Astrocyte (in vitro differentiated cells and primary cell): Measurements from ENCODE around the gene MRTFA. TPM values are rescaled to one million over a fixed set of nuclear protein-coding genes. Genes with fewer than 3 reads are reported as not detected.
A peak's percentile ranks its signal among the peaks of the same experiment; 100 is the strongest.

Source experiments
- DNase-seq: peaks from one replicate; pipeline ENCODE4 v3.0.0-alpha.2; 2010; ENCODE audit warnings: low read depth
- FAIRE-seq: peaks from 2 replicates; lab custom pipeline; 2011; peaks lifted over from hg19 to GRCh38; lab: Jason Lieb, UNC
- H2AFZ ChIP-seq: 2 replicates; pipeline ENCODE4 v1.6.0; 2012; ENCODE audit warnings: low read depth, low read length, inconsistent platforms
- H3K27ac ChIP-seq: 2 replicates; pipeline ENCODE4 v1.5.1; 2011; ENCODE audit warnings: low read depth, low read length, inconsistent platforms
- H3K27me3 ChIP-seq: 2 replicates; pipeline ENCODE4 v1.6.0; 2011; ENCODE audit warnings: low read length, inconsistent platforms; ENCODE audit not compliant: insufficient read depth
- H3K36me3 ChIP-seq: 2 replicates; pipeline ENCODE4 v1.5.1; 2011; ENCODE audit warnings: low read length, inconsistent platforms; ENCODE audit not compliant: insufficient read depth
- H3K4me1 ChIP-seq: 2 replicates; pipeline ENCODE4 v1.5.1; 2011; ENCODE audit warnings: low read length, inconsistent platforms; ENCODE audit not compliant: insufficient read depth
- H3K4me2 ChIP-seq: 2 replicates; pipeline ENCODE4 v1.6.0; 2012; ENCODE audit warnings: low read length, inconsistent platforms
- H3K4me3 ChIP-seq: 2 replicates; pipeline ENCODE4 v1.5.1; 2011; ENCODE audit warnings: low read depth, mild to moderate bottlenecking, low read length, inconsistent platforms; ENCODE audit not compliant: insufficient read depth
- H3K79me2 ChIP-seq: 2 replicates; pipeline ENCODE4 v1.6.0; 2012; ENCODE audit warnings: mild to moderate bottlenecking, low read length, inconsistent platforms; ENCODE audit not compliant: insufficient read depth
- H3K9ac ChIP-seq: 2 replicates; pipeline ENCODE4 v1.6.0; 2012; ENCODE audit warnings: mild to moderate bottlenecking, low read length, inconsistent platforms
- H3K9me3 ChIP-seq: 2 replicates; pipeline ENCODE4 v1.5.1; 2012; ENCODE audit warnings: low read depth, mild to moderate bottlenecking, low read length, inconsistent platforms; ENCODE audit not compliant: insufficient read depth
- H4K20me1 ChIP-seq: 2 replicates; pipeline ENCODE4 v1.6.0; 2012; ENCODE audit warnings: low read length, inconsistent platforms; ENCODE audit not compliant: insufficient read depth
- H3K27ac Mint-ChIP-seq: one replicate; pipeline ENCODE4 v1.8.0; 2021; ENCODE audit warnings: mild to moderate bottlenecking, mixed read lengths; ENCODE audit not compliant: unreplicated experiment
- H3K27me3 Mint-ChIP-seq: one replicate; pipeline ENCODE4 v1.8.0; 2021; ENCODE audit warnings: low read depth, mixed read lengths; ENCODE audit not compliant: unreplicated experiment
- H3K36me3 Mint-ChIP-seq: one replicate; pipeline ENCODE4 v1.8.0; 2021; ENCODE audit warnings: low read depth, mixed read lengths; ENCODE audit not compliant: unreplicated experiment
- H3K4me1 Mint-ChIP-seq: one replicate; pipeline ENCODE4 v1.8.0; 2021; ENCODE audit warnings: low read depth, mixed read lengths; ENCODE audit not compliant: unreplicated experiment
- H3K4me3 Mint-ChIP-seq: one replicate; pipeline ENCODE4 v1.8.0; 2021; ENCODE audit warnings: mild to moderate bottlenecking, moderate library complexity, mixed read lengths; ENCODE audit not compliant: unreplicated experiment
- H3K9me3 Mint-ChIP-seq: one replicate; pipeline ENCODE4 v1.8.0; 2021; ENCODE audit warnings: mild to moderate bottlenecking, mixed read lengths; ENCODE audit not compliant: unreplicated experiment
- EZH2 ChIP-seq: IDR thresholded peaks from 2 replicates; pipeline ENCODE4 v1.6.1; 2012; ENCODE audit warnings: mild to moderate bottlenecking, low read length, inconsistent platforms; ENCODE audit not compliant: insufficient read depth
- total RNA-seq: library from RNA; stranded (reverse); gene quantifications from 2 replicates; pipeline ENCODE4 v1.2.1, GENCODE V29; 2021
- TF ChIP-seq, protein P1 (sequence below): IDR thresholded peaks from 2 replicates; pipeline ENCODE4 v1.5.1; 2011; ENCODE audit warnings: low read depth, mild to moderate bottlenecking, inconsistent platforms, low read length, moderate library complexity; ENCODE audit not compliant: insufficient read depth

Gene MRTFA
- total RNA-seq, 1 donor from 2014 or later: 74.3 TPM

- Mint-ChIP-seq H3K4me1 (peaks cover 23% of the 10 kb centered on the region), H3K36me3 (peaks cover 9% of the 10 kb centered on the region), H3K4me3 (no peak overlapping the region), H3K27ac (peak overlapping the region; percentile 83), H3K27me3 (no peaks in the 10 kb centered on the region), H3K9me3 (peaks cover 5% of the 10 kb centered on the region)
- H3K4me2 ChIP-seq: peak overlapping the region; percentile 68
- H4K20me1 ChIP-seq: peaks cover 27% of the 10 kb centered on the region
- peak; percentile 79 for DNase-seq
- TF ChIP-seq, protein P1, sequence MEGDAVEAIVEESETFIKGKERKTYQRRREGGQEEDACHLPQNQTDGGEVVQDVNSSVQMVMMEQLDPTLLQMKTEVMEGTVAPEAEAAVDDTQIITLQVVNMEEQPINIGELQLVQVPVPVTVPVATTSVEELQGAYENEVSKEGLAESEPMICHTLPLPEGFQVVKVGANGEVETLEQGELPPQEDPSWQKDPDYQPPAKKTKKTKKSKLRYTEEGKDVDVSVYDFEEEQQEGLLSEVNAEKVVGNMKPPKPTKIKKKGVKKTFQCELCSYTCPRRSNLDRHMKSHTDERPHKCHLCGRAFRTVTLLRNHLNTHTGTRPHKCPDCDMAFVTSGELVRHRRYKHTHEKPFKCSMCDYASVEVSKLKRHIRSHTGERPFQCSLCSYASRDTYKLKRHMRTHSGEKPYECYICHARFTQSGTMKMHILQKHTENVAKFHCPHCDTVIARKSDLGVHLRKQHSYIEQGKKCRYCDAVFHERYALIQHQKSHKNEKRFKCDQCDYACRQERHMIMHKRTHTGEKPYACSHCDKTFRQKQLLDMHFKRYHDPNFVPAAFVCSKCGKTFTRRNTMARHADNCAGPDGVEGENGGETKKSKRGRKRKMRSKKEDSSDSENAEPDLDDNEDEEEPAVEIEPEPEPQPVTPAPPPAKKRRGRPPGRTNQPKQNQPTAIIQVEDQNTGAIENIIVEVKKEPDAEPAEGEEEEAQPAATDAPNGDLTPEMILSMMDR: no peak
- no peak for TF ChIP-seq EZH2
- peaks cover 95% of the 10 kb centered on the region for H3K79me2 ChIP-seq
- H3K27me3 ChIP-seq: no peaks in the 10 kb centered on the region
- no peaks in the 10 kb centered on the region for H3K36me3 ChIP-seq
- H3K9me3 ChIP-seq: no peaks in the 10 kb centered on the region
- peak overlapping the region; percentile 29 for H3K4me3 ChIP-seq
- FAIRE-seq: peak; percentile 29
- H3K4me1 ChIP-seq: peaks cover 24% of the 10 kb centered on the region
- peak overlapping the region; percentile 19 for H3K9ac ChIP-seq
- H3K27ac ChIP-seq: peak overlapping the region; percentile 67
- H2AFZ ChIP-seq: no peak overlapping the region
These were observed 69.4 kb downstream of the MRTFA start for GRCh38 chr22:40567106-40567505.

DNA sequence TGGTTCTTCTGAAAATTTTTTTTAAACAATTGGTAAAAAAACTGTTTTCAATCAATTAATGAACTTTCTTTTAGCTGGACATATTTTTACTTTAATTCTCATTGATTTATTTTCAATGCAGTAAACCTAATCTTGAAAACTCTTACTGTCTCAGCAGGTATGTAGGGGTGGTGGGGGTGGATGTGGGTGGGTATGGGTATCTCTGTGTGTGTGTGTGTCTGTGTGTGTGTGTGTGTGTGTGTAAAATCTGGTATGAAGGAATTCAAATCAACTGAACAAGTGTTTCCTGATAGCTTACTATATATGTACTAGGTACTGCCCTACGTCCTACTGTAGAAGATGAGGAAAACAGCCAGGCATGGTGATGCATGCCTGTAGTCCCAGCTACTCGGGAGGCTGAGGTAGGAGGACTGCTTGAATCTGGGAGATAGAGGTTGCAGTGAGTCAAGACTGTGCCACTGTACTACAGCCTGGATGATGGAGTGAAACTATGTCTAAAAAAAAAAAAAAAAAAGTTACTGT lies 75.5 kb downstream of the MRTFA start:
- Histone ChIP-seq H3K79me2 (peaks cover 96% of the 10 kb centered on the region), H2AFZ (no peak overlapping the region), H4K20me1 (peaks cover 50% of the 10 kb centered on the region), H3K4me2 (peak overlapping the region; percentile 51), H3K27me3 (no peaks in the 10 kb centered on the region), H3K4me1 (peaks cover 9% of the 10 kb centered on the region), H3K4me3 (no peak overlapping the region), H3K9me3 (no peaks in the 10 kb centered on the region), H3K27ac (peak overlapping the region; percentile 33), H3K9ac (no peak overlapping the region), H3K36me3 (no peaks in the 10 kb centered on the region)
- DNase-seq (no peak), FAIRE-seq (no peak)
- H3K4me3 Mint-ChIP-seq: no peak overlapping the region
- H3K36me3 Mint-ChIP-seq: no peaks in the 10 kb centered on the region
- peaks cover 23% of the 10 kb centered on the region for H3K4me1 Mint-ChIP-seq
- no peak for TF ChIP-seq EZH2
- TF ChIP-seq, protein P1: no peak
- H3K9me3 Mint-ChIP-seq: no peaks in the 10 kb centered on the region
- H3K27me3 Mint-ChIP-seq: no peaks in the 10 kb centered on the region
- no peak overlapping the region for H3K27ac Mint-ChIP-seq

- Histone ChIP-seq H2AFZ (no peak overlapping the region), H3K4me2 (peak overlapping the region; percentile 51), H3K4me1 (peaks cover 9% of the 10 kb centered on the region), H3K9me3 (no peaks in the 10 kb centered on the region), H4K20me1 (peaks cover 50% of the 10 kb centered on the region), H3K27ac (peak overlapping the region; percentile 33), H3K36me3 (no peaks in the 10 kb centered on the region), H3K4me3 (no peak overlapping the region), H3K27me3 (no peaks in the 10 kb centered on the region), H3K79me2 (peaks cover 95% of the 10 kb centered on the region), H3K9ac (peak overlapping the region; percentile 8)
- TF ChIP-seq EZH2: no peak
- TF ChIP-seq, protein P1: no peak
- peak overlapping the region; percentile 17 for H3K27ac Mint-ChIP-seq
- FAIRE-seq (peak; percentile 41), DNase-seq (peak; percentile 63)
- no peaks in the 10 kb centered on the region for H3K27me3 Mint-ChIP-seq
- H3K9me3 Mint-ChIP-seq: no peaks in the 10 kb centered on the region
- H3K4me3 Mint-ChIP-seq: no peak overlapping the region
- no peaks in the 10 kb centered on the region for H3K36me3 Mint-ChIP-seq
- H3K4me1 Mint-ChIP-seq: peaks cover 21% of the 10 kb centered on the region
These were observed 76.0 kb downstream of the MRTFA start for GRCh38 chr22:40560551-40560950.
